Activated CD4-positive, alpha-beta T cell treated with anti-CD3 and anti-CD28 coated beads for 36 hours (primary cell): Measurements from ENCODE around the gene APOBEC2. TPM values are rescaled to one million over a fixed set of nuclear protein-coding genes. Genes with fewer than 3 reads are reported as not detected.
A peak's percentile ranks its signal among the peaks of the same experiment; 100 is the strongest.

Experiments used
- ATAC-seq: fragments of 200-7000 bp; cut with Tn5 transposase; one replicate; pipeline ENCODE4 v1.10.0; 2021; ENCODE audit warnings: mild to moderate bottlenecking, moderate library complexity
- CTCF ChIA-PET: fragments of 350-600 bp; sonication (Branson Sonifier 250); formaldehyde crosslinking; loops from one replicate; lab custom pipeline; 2021; ENCODE audit warnings: antibody characterized with exemption; lab: Charles Lee
- POLR2A ChIA-PET: fragments of 350-600 bp; sonication (Branson Sonifier 250); formaldehyde crosslinking; loops from one replicate; lab custom pipeline; 2021; ENCODE audit warnings: antibody characterized with exemption, inconsistent platforms; lab: Charles Lee
- DNase-seq: peaks from one replicate; pipeline ENCODE4 v3.0.0-alpha.2; 2020
- H3K27ac Mint-ChIP-seq: one replicate; pipeline ENCODE4 v1.8.0; 2021; ENCODE audit warnings: mixed read lengths
- H3K27me3 Mint-ChIP-seq: one replicate; pipeline ENCODE4 v1.8.0; 2021; ENCODE audit warnings: mixed read lengths
- H3K36me3 Mint-ChIP-seq: one replicate; pipeline ENCODE4 v1.8.0; 2021; ENCODE audit warnings: low read depth, mixed read lengths
- H3K4me1 Mint-ChIP-seq: one replicate; pipeline ENCODE4 v1.8.0; 2021; ENCODE audit warnings: mixed read lengths
- H3K4me3 Mint-ChIP-seq: one replicate; pipeline ENCODE4 v1.8.0; 2021; ENCODE audit warnings: mild to moderate bottlenecking, moderate library complexity, mixed read lengths
- H3K9me3 Mint-ChIP-seq: one replicate; pipeline ENCODE4 v1.8.0; 2021; ENCODE audit warnings: low read depth, mixed read lengths
- intact Hi-C, 2 experiments: fragments of 100-400 bp; cut with DNase I in 1 of 2; cut with micrococcal nuclease in 1 of 2; formaldehyde crosslinking; loops; one replicate each; pipeline versions ENCODE4 v1.14.2 to v1.15.1; 2022 to 2024; cut with DNase I, micrococcal nuclease
- total RNA-seq, 2 experiments: library from RNA; stranded (reverse); gene quantifications; one replicate each; pipeline ENCODE4 v1.2.3, GENCODE V29; 2021

APOBEC2 gene
- total RNA-seq, 2 experiments from 2014 or later = not detected

DNA sequence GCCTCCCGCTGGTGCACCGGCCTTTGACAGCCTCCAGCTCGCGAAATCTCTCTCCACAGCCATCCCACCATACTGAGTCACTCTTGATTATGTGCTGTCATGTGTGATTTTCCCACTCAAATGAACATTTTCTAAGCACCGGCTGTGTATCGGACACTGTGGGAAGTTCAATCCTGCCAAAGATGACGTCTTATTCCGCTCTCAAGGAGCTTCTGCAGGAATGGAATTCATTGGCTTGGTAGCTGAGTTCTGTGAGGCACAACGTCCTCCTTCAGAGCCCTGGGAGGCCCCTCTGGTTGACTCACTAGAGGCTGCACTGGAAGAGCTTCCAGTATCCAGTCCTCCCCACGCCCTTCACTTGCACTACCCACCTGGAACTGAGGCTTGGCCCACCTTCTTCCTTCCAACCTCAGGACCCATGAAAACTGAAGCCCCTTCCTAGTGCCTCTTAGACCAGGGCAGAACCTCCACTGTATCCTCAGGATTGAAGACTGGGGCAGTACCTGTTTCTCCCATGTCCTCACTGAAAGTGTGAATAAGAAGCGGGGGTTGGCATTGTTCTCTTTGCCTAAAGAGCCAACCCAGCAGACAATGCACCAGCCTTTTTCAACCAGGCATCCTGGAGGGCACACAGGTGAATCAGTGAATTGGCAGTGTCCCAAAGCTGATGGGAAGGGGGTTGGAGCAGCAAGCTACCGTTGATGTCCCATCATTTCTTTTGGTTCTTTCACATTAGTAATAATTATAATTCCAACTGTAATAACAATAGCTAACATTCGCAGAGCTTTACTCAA lies 15.7 kb upstream of the APOBEC2 start:
- intact Hi-C loops = no loop called here
- ChIA-PET POLR2A (no interaction called here), CTCF (interaction anchor here (0.7 to 1.7 kb wide), 5 partner anchors 9 to 1104 kb away, joined by 3 to 7 read pairs (median 3); no protein-coding TSS in a partner anchor)
- no peaks in the 10 kb centered on the region for H3K27me3 Mint-ChIP-seq
- no peaks in the 10 kb centered on the region for H3K9me3 Mint-ChIP-seq
- H3K27ac Mint-ChIP-seq = no peak overlapping the region
- DNase-seq (no peak), ATAC-seq (no peak)
- no peak overlapping the region for H3K4me3 Mint-ChIP-seq
- H3K4me1 Mint-ChIP-seq = peaks cover 8% of the 10 kb centered on the region
- peaks cover 4% of the 10 kb centered on the region for H3K36me3 Mint-ChIP-seq

DNA sequence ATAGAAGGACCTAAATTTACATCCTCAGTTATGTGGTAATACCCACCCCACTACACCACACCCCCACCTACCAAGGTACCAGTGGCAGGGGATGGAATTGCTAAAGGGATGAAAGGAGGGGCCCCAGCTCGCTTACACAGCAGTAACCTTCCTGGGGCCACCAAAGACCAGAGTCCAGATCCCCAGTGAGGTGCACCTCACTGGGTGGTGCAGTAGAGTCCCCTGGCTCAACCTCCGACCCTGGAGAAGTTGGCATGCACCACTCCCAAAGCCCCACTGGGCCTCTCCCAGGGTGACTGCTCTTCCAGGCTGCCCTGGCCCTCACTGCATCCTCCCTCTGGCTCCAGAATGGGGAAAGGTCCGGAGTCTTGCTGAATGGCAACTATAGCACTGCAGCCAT lies 14.8 kb upstream of the APOBEC2 start:
- ATAC-seq = no peak
- Mint-ChIP-seq H3K36me3 (peaks cover 4% of the 10 kb centered on the region), H3K9me3 (no peaks in the 10 kb centered on the region), H3K4me3 (no peak overlapping the region), H3K27me3 (no peaks in the 10 kb centered on the region), H3K4me1 (peaks cover 8% of the 10 kb centered on the region), H3K27ac (no peak overlapping the region)
- DNase-seq = no peak
- CTCF ChIA-PET = interaction anchor here (0.6 to 2.5 kb wide), 4 partner anchors 14 to 1717 kb away, joined by 3 to 13 read pairs (median 6); partner anchors contain the start of gene APOBEC2
- POLR2A ChIA-PET = no interaction called here
- intact Hi-C loops = no loop called here

DNA sequence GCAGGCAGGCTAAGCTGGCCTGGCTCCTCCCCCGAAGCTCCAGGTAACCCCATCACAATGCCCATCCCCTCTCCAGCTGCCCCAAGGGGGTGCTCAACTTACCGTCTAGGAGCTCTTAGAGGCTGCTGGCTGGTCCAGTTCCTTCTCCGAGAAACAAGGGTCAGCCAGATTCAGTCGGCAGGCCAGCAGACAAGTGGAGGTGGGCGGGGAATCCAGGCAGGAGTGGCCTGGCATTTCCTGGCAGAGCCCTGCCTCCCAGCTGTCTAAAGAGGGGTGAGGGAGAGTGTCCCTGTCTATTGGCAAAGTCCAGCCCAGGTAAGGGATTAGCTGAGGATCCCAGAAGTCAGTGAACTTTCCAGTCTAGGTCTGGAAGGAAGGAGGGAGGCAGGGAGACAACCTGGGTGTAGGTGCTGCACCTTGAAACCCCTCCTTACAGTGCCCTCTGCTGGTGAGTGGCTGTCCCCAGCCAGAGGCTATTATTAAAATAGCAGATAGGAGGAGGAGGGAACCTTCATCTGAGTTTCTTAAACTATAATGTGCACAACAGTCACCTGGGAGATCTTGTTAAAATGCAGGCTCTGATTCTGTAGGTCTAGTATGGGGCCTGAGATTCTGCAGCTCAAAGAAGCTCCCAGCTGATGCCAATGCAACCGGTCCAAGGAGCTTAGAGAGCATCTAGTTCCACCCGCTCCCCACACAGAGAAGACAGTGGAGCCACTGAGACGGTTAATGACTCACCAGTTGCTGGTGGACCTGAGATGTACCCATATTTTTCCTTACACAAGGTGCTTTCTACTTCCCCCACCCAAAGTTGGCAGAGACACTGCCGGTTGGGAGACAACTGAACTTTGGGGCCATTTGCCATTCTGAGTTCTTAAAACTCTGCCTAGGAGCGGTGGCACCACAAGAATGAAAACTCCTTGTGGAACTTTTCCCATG lies 13.7 kb upstream of the APOBEC2 start, which contains the start of gene UNC5CL:
Gene UNC5CL, minus strand, starts transcription at position 162 of the 939 bp plus-strand sequence. CDS start 4,147 bp downstream, outside the sequence.
- intact Hi-C loops = no loop called here
- ChIA-PET POLR2A (interaction anchor here (0.6 kb wide), 1 partner anchor 137 kb away, joined by 3 read pairs; no protein-coding TSS in a partner anchor), CTCF (interaction anchor here (0.5 to 3.5 kb wide), 14 partner anchors 10 to 549 kb away, joined by 3 to 27 read pairs (median 3); partner anchors contain the start of gene APOBEC2)
- Mint-ChIP-seq H3K27ac (no peak within 1 kb of the TSS), H3K36me3 (peaks cover 4% of the 10 kb centered on the region), H3K27me3 (no peaks in the 10 kb centered on the region), H3K4me3 (no peak within 1 kb of the TSS), H3K4me1 (peaks cover 8% of the 10 kb centered on the region), H3K9me3 (no peaks in the 10 kb centered on the region)
- ATAC-seq (peak; percentile 77), DNase-seq (peak; percentile 79)

DNA sequence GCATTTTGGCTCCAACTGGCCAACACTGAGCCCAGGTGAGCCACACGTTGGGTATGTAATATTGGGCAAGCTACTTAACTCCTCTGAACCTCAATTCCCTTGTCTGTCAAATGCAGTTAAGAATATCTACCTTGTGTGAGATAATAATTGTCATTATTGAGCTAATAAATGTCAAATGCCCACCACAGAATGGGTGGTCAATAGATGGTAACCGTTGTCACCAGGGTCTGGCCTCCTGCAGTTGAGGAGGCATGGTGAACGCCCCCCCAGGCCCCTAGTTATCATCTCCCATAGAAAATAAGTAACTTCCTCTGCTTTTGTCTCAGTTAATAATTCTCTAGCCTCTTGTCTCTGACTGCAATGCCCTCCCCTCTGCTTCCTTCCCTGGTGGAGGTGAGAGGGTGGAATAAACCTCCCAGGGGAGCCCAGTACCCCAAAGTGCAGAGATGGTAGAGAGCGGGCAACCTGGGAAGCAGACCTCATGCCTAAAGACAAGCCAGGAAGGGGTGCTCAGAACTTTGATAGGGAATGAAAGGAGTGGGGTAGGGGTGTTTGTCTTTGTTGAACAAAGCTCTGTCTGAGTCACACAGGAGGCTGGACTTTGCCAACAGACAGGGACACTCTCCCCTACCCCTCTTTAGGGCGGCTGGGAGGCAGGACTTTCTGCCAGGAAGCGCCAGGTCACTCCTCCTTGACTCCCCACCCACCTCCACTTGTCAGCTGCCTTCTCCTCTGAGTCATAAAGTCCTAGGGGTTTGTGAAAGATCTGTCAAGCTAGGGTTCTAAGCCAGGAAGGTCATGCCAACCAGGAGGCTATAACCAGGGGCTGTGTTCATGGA lies 12.7 kb upstream of the APOBEC2 start:
- Mint-ChIP-seq H3K27ac (no peak overlapping the region), H3K36me3 (peaks cover 4% of the 10 kb centered on the region), H3K4me1 (peaks cover 8% of the 10 kb centered on the region), H3K27me3 (no peaks in the 10 kb centered on the region), H3K9me3 (no peaks in the 10 kb centered on the region), H3K4me3 (no peak overlapping the region)
- CTCF ChIA-PET = interaction anchor here (0.6 to 3.5 kb wide), 12 partner anchors 9 to 414 kb away, joined by 3 to 27 read pairs (median 3); partner anchors contain the start of gene APOBEC2
- intact Hi-C loops = no loop called here
- peak; percentile 43 for DNase-seq
- POLR2A ChIA-PET = interaction anchor here (0.6 kb wide), 1 partner anchor 136 kb away, joined by 3 read pairs; no protein-coding TSS in a partner anchor
- ATAC-seq = peak; percentile 77

DNA sequence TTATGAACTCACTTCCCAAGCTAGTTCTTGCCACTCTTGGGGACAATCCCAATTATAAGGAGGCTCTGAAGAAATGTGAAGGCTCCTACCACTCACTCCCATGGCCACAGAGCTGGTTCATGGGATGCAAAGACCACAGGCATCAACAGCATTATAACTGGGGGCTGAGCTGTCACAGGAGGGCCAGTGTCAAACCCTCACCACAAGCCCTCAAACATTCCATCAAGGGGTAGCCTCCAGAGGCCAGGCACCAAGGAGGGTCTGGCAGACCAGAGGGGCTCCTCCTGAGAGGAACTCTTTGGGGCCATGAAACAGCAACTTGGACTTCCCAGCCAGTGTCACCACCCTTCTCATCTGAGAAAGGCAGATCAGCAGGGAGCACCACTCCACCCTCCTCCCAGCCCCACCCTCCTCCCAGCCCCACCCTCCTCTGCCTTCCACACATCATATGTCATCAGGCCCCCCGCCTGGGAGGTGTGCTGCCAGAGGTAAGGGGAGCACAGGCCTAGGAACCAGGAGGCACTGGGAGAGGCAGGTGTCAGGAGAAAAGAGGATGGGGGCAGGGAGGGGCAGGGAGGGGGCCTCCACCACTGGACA lies 12.0 kb upstream of the APOBEC2 start:
- intact Hi-C loops = no loop called here
- no peaks in the 10 kb centered on the region for H3K9me3 Mint-ChIP-seq
- H3K4me1 Mint-ChIP-seq = peaks cover 8% of the 10 kb centered on the region
- H3K4me3 Mint-ChIP-seq = no peak overlapping the region
- no peaks in the 10 kb centered on the region for H3K27me3 Mint-ChIP-seq
- no peak overlapping the region for H3K27ac Mint-ChIP-seq
- POLR2A ChIA-PET = no interaction called here
- DNase-seq (no peak), ATAC-seq (no peak)
- H3K36me3 Mint-ChIP-seq = peaks cover 4% of the 10 kb centered on the region
- CTCF ChIA-PET = interaction anchor here (0.6 to 3.5 kb wide), 7 partner anchors 8 to 276 kb away, joined by 3 to 27 read pairs (median 3); partner anchors contain the start of gene APOBEC2

DNA sequence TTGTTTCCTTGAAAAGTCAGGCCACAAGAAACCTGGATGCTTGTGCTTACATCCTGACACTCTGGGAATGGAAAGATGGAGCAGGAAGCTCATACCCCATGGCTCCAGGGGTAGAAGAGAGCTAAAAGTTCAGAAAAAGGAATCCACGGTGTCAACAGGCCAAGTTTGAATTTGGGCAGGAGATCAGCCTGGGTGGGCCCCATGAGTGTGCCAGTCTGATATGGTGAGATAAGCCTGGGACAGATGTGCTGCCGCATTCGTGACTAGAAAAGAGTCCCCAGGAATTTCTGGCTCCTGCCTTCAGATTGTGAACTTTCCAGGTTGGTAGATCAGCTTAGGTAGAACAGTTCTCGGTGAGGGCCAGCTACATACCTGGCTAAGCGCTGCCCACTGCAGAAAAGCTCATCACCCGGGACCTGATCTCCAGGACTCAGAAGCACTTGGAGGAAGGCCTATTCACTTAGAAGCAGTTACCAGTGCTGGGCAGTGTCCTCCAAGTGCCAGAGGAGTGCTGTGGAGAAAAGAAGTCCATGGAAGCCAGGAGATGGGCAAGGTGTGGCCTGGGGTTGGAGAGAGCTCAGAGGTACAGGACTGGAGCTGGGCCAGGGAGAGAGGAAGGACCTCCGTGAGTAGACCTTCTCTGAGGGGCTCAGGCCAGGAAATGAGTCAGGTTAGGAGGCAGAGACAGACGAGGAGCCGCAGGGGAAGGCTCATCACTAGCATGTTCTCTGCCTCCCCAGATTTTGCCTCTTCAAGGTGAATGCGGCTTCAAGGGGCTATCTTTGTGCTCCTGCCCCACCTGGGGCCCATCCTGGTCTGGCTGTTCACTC lies 10.6 kb upstream of the APOBEC2 start, which contains the start of gene TSPO2:
Gene TSPO2, plus strand, starts transcription at position 242 of the 830 bp plus-strand sequence. Its CDS starts 519 bp downstream, at position 761.
- Mint-ChIP-seq H3K27ac (no peak within 1 kb of the TSS), H3K4me3 (no peak within 1 kb of the TSS), H3K4me1 (peaks cover 8% of the 10 kb centered on the region), H3K36me3 (peaks cover 4% of the 10 kb centered on the region), H3K27me3 (no peaks in the 10 kb centered on the region), H3K9me3 (no peaks in the 10 kb centered on the region)
- ATAC-seq = no peak
- intact Hi-C loops = no loop called here
- no peak for DNase-seq
- ChIA-PET POLR2A (no interaction called here), CTCF (interaction anchor here (0.6 to 3.5 kb wide), 3 partner anchors 14 to 221 kb away, joined by 3 to 27 read pairs (median 4); no protein-coding TSS in a partner anchor)

DNA sequence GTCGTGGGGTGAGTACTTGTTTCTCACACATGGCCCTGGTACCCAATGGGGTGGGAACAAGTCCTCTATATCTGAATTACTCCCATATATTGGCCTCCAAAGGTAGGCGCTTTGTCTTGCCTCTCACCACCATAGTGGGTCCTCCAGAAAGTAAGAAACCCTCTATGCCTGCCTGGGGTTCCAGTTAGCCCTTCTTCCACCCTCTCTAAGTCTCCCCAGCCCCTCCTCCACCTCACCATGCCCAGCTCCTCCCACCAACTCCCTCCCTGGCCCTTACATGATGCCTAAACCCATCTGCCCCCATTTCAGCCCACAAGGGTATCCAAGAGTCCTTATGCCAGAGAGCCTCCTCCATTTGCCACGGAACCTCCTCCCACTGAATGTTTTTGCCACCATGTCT lies 9.9 kb upstream of the APOBEC2 start:
- ChIA-PET POLR2A (no interaction called here), CTCF (no interaction called here)
- intact Hi-C loops = no loop called here
- Mint-ChIP-seq H3K27me3 (no peaks in the 10 kb centered on the region), H3K4me3 (no peak overlapping the region), H3K9me3 (no peaks in the 10 kb centered on the region), H3K27ac (no peak overlapping the region), H3K36me3 (peaks cover 4% of the 10 kb centered on the region), H3K4me1 (peaks cover 8% of the 10 kb centered on the region)
- ATAC-seq (no peak), DNase-seq (no peak)

DNA sequence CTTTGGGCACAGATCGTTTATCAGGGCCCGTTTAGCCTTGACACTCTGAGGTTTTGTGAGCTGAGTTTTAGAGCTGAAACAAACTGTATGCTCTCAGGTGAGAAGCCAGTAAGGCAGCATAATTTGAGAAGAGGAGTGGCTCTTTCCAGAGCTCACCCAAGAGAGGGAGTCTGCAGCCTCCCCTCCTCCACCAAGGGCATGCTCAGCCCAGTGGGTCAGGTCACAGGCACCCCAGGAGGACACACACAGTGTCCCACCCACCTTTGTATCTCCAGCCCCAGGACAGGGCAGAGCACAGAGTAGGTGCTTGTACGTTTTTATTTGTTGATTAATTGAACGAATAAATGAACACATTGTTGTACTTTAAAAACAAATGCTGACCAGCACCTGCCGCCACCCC lies 7.3 kb upstream of the APOBEC2 start:
- ATAC-seq = no peak
- peaks cover 2% of the 10 kb centered on the region for H3K4me1 Mint-ChIP-seq

DNA sequence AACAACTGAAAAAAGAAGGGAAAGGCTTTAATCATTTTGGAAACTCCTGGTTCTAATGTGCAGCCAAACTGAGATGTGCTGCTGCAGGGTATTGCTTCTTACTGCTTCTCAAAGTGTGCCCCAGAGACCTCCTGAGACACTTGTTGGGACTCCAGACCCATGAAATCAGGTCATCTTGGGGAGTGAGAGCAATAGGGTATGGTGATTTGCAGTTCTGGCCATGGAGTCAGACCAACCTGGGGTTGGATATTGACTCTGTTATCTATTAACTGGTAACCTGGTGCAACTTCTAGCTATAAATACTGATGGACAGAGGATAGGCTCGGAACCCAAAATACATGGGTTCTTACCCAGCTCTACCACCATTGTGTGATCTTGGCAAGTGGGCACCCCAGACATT lies 6.9 kb upstream of the APOBEC2 start:
- peaks cover 9% of the 10 kb centered on the region for H3K36me3 Mint-ChIP-seq
- H3K4me1 Mint-ChIP-seq = no peaks in the 10 kb centered on the region
- DNase-seq = no peak
- intact Hi-C loops = no loop called here
- H3K9me3 Mint-ChIP-seq = no peaks in the 10 kb centered on the region
- no peak for ATAC-seq
- H3K27ac Mint-ChIP-seq = no peak overlapping the region
- ChIA-PET POLR2A (no interaction called here), CTCF (interaction anchor here (0.7 to 1.3 kb wide), 4 partner anchors 14 to 42 kb away, joined by 3 to 4 read pairs (median 4); no protein-coding TSS in a partner anchor)
- H3K27me3 Mint-ChIP-seq = no peaks in the 10 kb centered on the region
- no peak overlapping the region for H3K4me3 Mint-ChIP-seq

More for the DNA sequence above, 7.3 kb upstream of the APOBEC2 start:
- Mint-ChIP-seq H3K4me3 (no peak overlapping the region), H3K9me3 (no peaks in the 10 kb centered on the region), H3K36me3 (peaks cover 7% of the 10 kb centered on the region), H3K27me3 (no peaks in the 10 kb centered on the region), H3K27ac (no peak overlapping the region)
- ChIA-PET CTCF (interaction anchor here (1.0 to 1.3 kb wide), 2 partner anchors 18 to 42 kb away, joined by 3 to 4 read pairs; no protein-coding TSS in a partner anchor), POLR2A (no interaction called here)
- intact Hi-C loops = no loop called here
- DNase-seq = no peak
